ENCODE measurements around the gene ELAPOR1.

ELAPOR1 gene

DNA sequence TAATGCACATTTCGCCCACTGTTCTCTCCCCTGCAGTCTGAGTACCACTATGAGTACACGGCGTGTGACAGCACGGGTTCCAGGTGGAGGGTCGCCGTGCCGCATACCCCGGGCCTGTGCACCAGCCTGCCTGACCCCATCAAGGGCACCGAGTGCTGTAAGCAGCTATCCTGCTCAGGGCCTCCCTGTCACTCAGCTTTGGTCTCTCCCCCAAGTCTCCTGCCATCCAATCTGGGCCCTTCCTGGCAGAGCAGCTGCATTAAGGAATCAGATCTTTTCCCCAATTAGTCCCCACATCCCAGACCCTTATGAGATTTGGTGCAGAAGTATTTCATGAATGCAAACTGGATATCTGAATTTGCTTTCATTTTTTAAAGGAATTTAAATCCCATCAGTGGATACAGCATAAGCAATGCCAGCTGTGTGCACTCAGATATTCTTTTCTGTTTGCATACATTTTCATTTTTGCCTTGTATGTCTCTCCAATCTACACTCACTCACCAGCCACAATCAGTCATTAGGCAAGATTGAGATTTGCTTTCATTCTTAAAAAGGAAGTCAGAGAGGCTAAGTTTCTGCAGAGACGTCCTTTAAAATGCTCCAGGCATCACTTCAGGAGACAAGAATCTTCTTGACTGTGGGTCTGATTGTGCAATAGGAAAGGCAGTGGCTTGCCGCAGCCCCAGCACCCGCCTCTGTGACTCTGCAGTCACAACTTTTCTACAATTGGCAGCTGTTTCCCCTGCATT, 48.1 kb downstream of the ELAPOR1 start:
- TF ChIP-seq, protein P1, sequence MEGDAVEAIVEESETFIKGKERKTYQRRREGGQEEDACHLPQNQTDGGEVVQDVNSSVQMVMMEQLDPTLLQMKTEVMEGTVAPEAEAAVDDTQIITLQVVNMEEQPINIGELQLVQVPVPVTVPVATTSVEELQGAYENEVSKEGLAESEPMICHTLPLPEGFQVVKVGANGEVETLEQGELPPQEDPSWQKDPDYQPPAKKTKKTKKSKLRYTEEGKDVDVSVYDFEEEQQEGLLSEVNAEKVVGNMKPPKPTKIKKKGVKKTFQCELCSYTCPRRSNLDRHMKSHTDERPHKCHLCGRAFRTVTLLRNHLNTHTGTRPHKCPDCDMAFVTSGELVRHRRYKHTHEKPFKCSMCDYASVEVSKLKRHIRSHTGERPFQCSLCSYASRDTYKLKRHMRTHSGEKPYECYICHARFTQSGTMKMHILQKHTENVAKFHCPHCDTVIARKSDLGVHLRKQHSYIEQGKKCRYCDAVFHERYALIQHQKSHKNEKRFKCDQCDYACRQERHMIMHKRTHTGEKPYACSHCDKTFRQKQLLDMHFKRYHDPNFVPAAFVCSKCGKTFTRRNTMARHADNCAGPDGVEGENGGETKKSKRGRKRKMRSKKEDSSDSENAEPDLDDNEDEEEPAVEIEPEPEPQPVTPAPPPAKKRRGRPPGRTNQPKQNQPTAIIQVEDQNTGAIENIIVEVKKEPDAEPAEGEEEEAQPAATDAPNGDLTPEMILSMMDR (IDR thresholded peaks at IDR 0.05; ENCODE audit: poor library complexity, severe bottlenecking): no peak
- Histone ChIP-seq H3K4me1 (ENCODE audit: insufficient read depth, poor library complexity, severe bottlenecking) (peaks cover 8% of the 10 kb centered on the region), H3K36me3 (ENCODE audit: low read depth) (no peaks in the 10 kb centered on the region), H3K27ac (ENCODE audit: poor library complexity, severe bottlenecking) (peak overlapping the region; percentile 3), H3K27me3 (ENCODE audit: insufficient read depth, poor library complexity, severe bottlenecking) (no peaks in the 10 kb centered on the region), H3K4me3 (ENCODE audit: severe bottlenecking) (no peak overlapping the region), H3K9me3 (ENCODE audit: severe bottlenecking) (no peaks in the 10 kb centered on the region)
- DNase-seq (ENCODE audit: low spot score) (no peak), ATAC-seq (ENCODE audit: low read depth) (peak; percentile 81)

DNA sequence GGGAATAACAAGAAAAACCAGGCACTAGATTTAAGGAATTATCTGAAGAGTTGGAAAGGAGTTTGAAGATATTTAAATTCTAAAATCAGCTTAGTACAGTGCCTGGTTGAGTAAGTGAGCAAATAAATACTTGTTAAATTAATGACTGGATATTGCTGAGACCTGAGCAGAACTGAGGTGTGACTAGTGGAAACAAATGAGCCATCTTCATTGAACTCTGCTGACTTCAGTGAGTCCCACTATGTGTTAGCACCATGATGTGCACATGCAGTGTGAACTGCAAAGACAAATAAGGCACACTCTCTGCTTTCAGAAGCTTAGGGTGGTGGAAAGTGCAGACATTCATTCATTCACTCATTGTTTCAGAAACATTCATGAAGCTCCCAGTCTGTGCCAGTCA, 48.7 kb downstream of the ELAPOR1 start:
- peak overlapping the region; percentile 3 for H3K27ac ChIP-seq (ENCODE audit: poor library complexity, severe bottlenecking)
- peak; percentile 53 for ATAC-seq (ENCODE audit: low read depth)
- no peak overlapping the region for H3K4me3 ChIP-seq (ENCODE audit: severe bottlenecking)
- no peaks in the 10 kb centered on the region for H3K27me3 ChIP-seq (ENCODE audit: insufficient read depth, poor library complexity, severe bottlenecking)
- peaks cover 8% of the 10 kb centered on the region for H3K4me1 ChIP-seq (ENCODE audit: insufficient read depth, poor library complexity, severe bottlenecking)
- no peak for DNase-seq (ENCODE audit: low spot score)
- no peaks in the 10 kb centered on the region for H3K9me3 ChIP-seq (ENCODE audit: severe bottlenecking)
- no peaks in the 10 kb centered on the region for H3K36me3 ChIP-seq (ENCODE audit: low read depth)
- TF ChIP-seq, protein P1 (IDR thresholded peaks at IDR 0.05; ENCODE audit: poor library complexity, severe bottlenecking): no peak

DNA sequence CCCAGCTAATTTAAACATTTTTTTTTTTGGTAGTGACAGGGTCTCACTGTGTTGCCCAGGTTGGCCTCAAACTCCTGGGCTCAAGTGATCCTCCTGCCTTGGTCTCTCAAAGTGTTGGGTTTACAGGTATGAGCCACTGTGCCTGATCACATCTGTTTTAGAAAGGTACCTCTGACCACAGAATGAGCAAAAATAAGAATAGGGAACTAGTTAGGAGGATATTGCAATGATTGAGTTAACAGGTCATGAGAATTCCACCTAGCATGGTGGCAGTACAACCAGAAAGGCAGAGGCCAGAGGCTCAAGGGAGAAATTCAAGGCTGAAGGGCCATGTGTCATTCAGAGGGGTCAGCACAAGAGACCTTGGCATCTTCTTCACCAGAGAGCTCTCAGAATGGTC, 49.6 kb downstream of the ELAPOR1 start:
- H3K4me1 ChIP-seq (ENCODE audit: insufficient read depth, poor library complexity, severe bottlenecking): peaks cover 8% of the 10 kb centered on the region

More for the DNA sequence above, 49.6 kb downstream of the ELAPOR1 start:
- DNase-seq (ENCODE audit: low spot score): no peak
- no peak for ATAC-seq (ENCODE audit: low read depth)
- no peaks in the 10 kb centered on the region for H3K27me3 ChIP-seq (ENCODE audit: insufficient read depth, poor library complexity, severe bottlenecking)
- H3K27ac ChIP-seq (ENCODE audit: poor library complexity, severe bottlenecking): no peak overlapping the region
- TF ChIP-seq, protein P1 (IDR thresholded peaks at IDR 0.05; ENCODE audit: poor library complexity, severe bottlenecking): no peak
- no peak overlapping the region for H3K4me3 ChIP-seq (ENCODE audit: severe bottlenecking)
- no peaks in the 10 kb centered on the region for H3K36me3 ChIP-seq (ENCODE audit: low read depth)
- H3K9me3 ChIP-seq (ENCODE audit: severe bottlenecking): no peaks in the 10 kb centered on the region

Data from RWPE2 (cell line).